ENCODE data around the gene MNS1. TPM values are rescaled to one million over a fixed set of nuclear protein-coding genes. Genes with fewer than 3 reads are reported as not detected.
"Not testable (repeated sequence)": the region's sequence is repeated elsewhere in the genome, so short reads cannot be mapped to it uniquely, and the experiment has no call there.

The MNS1 gene
- total RNA-seq, 2 donors from 2014 or later, result 1.5 to 2.2 TPM

DNA sequence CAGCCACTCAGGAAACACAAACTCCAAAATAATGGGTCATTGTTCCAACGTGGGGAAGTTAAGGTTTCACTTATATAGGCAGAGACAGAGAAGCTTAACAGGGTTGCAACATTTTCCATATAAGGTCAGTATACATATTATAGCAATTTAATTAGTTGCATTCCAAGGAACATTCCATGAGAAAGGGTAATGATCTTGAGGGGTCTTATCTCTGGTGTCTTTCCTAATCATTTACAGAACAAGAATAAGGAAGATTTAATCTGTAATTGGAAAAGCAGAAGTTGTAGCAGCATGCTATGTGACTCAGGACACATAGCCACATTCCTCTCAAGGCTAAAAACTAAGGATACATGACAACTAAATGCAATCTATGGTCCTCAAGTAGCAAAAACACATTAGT lies 4.9 kb downstream of the MNS1 start:
- intact Hi-C loops (cut with DNase I), result no loop called here

DNA sequence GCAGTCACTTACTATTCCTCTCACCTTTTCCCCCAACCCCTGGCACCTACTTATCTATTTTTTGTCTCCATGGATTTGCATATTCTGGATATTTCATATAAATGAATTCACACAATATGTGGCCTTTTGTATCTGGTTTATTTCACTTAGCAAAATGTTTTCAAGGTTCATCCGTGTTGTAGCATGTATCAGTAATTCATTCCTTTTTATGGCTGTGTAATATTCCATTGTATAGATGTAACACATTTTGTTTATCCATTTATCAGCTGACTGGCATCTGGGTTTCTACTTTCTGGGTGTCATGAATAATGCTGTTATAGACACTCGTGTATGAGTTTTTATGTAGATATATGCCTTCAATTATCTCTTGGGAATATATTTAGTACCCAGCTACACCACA lies 5.8 kb downstream of the MNS1 start:
- intact Hi-C loops (cut with DNase I), result no loop called here
- DNase-seq (ENCODE audit: low spot score), result no peak

More for the DNA sequence above, 4.9 kb downstream of the MNS1 start:
- DNase-seq (ENCODE audit: low spot score), result no peak

- intact Hi-C loops (cut with DNase I), result no loop called here
- no peak for DNase-seq (ENCODE audit: low spot score)
Observed at GRCh38 chr15:56456229-56456628, 8.7 kb downstream of the MNS1 start.

GRCh38 chr15:56454836-56455235 lies 10.1 kb downstream of the MNS1 start:
- intact Hi-C loops (cut with DNase I), result no loop called here
- no peak for DNase-seq (ENCODE audit: low spot score)

GRCh38 chr15:56445746-56446145 lies 19.2 kb downstream of the MNS1 start:
- intact Hi-C loops (cut with DNase I), result no loop called here
- no peak for DNase-seq (ENCODE audit: low spot score)

DNA sequence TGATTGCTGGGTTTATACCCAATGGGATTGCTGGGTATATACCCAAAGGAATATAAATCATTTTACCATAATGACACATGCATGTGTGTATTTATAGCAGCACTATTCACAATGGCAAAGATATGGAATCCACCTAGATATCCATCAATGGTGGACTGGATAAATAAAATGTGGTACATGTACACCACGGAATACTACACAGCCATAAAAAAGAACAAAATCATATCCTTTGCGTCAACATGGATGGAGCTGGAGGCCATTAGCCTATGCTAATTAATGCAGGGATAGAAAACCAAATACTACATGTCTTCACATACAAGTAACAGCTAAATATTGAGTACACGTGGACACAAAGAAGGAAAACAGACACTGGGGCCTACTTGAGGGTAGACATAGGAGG lies 22.6 kb downstream of the MNS1 start:
- no peak for DNase-seq (ENCODE audit: low spot score)
- intact Hi-C loops (cut with DNase I), result no loop called here

DNA sequence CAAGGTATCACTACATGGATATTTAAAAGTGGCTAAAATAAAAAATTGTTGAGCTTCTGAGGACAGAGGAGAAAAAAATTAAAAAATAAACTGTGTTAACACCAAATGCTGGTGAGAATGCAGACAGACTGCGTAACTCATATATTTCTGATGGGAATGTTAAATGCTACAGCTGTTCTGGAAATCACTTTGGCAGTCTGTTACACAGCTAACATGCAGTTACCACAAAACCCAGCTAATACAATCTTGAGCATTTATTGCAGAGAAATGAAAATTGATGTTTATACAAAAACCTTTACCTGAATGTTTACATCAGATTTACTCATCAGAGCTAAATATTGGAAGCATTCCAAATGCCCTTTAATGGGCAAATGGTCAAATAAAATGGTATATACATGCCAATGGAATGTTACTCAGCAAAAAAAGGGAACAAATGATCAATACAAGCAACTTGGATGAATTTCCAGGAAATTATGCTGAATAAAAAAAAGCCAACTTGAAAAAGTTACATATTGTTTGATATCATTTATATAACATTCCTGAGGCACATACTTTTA lies 24.6 kb downstream of the MNS1 start:
- intact Hi-C loops (cut with DNase I), result no loop called here
- DNase-seq (ENCODE audit: low spot score), result no peak

DNA sequence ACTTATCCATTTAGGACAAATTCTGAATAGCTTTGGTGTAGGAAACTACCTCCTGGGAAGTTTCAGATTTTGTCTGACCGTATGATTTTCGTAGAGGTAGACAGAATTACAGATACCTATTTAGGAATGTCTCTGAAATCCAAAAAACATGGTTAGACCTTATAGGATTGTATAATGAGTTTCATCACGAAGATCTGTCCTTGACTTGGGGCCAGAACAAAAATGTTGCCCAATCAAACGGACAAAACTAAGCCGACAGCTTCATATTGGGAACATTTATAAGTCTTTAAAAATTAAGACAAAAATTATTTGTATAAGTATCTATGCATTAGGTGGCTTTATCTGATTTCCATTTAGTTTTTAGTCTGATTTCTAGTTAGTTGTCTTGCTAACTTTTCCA lies 32.6 kb downstream of the MNS1 start:
- intact Hi-C loops (cut with DNase I), result no loop called here
- DNase-seq (ENCODE audit: low spot score), result no peak

GRCh38 chr15:56428821-56429458 lies 36.0 kb downstream of the MNS1 start:
- intact Hi-C loops (cut with DNase I), result no loop called here

GRCh38 chr15:56425976-56426375 lies 39.0 kb downstream of the MNS1 start:
- DNase-seq (ENCODE audit: low spot score), result no peak
- intact Hi-C loops (cut with DNase I), result no loop called here

More at GRCh38 chr15:56428821-56429458, 36.0 kb downstream of the MNS1 start:
- no peak for DNase-seq (ENCODE audit: low spot score)

DNA sequence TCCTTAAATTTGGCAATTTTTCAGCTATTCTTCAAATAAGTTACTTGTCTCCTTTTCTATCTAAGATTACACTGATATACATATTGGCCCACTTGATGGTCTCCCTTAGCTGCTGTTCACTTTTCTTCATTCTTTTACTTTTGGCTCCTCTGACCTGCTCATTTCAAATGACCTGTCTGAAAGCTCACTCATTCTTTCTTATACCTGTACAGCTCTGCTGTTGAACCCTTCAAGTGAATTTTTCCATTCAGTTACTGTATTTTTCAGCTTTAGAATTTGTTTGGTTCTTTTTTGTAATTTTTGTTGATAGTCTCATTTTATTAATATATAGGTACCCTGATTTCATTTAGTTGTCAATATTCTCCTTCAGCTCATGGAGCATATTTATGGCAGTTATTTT lies 39.7 kb downstream of the MNS1 start:
- intact Hi-C loops (cut with DNase I), result no loop called here
- DNase-seq (ENCODE audit: low spot score), result no peak

GRCh38 chr15:56413114-56413733 lies 51.7 kb downstream of the MNS1 start:
- DNase-seq (ENCODE audit: low spot score); intact Hi-C loops (cut with DNase I): not testable (repeated sequence)

DNA sequence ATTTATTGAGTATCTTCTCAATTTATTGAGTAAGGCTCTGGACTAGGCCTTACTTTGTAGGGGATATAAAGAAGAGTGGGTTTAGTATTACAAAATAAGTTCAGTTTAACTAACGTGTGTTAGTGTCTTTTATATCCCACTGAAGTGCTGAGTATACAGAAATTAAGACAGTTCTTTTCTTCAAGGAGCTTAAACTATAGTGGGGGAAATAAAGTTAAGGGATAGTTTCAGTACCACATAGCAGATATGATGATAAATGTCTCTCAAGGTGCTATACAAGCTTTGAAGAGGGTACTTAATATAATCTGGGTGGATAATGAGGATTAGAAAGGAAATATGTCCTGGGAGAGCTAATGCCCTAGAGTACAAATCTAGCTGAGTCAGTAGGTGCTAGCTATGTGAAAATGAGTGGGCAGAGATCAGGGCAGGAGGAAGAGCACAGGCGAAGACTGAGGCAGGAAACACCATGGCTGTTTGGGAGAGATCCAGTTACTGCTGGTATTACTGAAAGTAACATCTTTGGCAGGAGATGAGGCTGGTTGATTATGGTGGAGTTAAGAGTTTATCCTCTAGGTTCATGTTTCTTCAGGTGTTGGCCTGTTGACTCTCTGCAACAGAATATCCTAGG lies 53.7 kb downstream of the MNS1 start:
- DNase-seq (ENCODE audit: low spot score), result no peak
- intact Hi-C loops (cut with DNase I), result no loop called here

- intact Hi-C loops (cut with DNase I), result no loop called here
Observed at GRCh38 chr15:56410721-56411120, 54.2 kb downstream of the MNS1 start.

GRCh38 chr15:56399209-56399608 lies 65.7 kb downstream of the MNS1 start:
- DNase-seq (ENCODE audit: low spot score); intact Hi-C loops (cut with DNase I): not testable (repeated sequence)

More at GRCh38 chr15:56410721-56411120, 54.2 kb downstream of the MNS1 start:
- DNase-seq (ENCODE audit: low spot score), result no peak

GRCh38 chr15:56397325-56397724 lies 67.6 kb downstream of the MNS1 start:
- intact Hi-C loops (cut with DNase I); DNase-seq (ENCODE audit: low spot score): not testable (repeated sequence)

DNA sequence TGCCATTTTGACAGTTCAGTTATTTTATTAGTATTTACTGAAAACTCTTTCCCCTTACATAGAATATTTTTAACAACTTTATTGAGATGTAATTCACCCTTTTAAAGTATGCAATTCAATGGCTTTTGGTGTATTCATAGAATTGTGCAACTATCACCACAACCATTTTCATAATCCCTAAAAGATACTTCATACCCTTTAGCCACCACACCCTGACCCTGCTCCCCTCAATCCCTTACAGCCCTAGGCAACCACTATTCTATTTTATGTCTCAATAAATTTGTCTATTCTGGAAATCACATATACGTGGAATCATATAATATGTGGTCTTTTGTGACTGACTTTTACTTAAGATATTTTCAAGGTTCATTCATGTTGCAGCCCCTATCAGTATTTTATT lies 70.0 kb downstream of the MNS1 start:
- intact Hi-C loops (cut with DNase I), result no loop called here
- no peak for DNase-seq (ENCODE audit: low spot score)

DNA sequence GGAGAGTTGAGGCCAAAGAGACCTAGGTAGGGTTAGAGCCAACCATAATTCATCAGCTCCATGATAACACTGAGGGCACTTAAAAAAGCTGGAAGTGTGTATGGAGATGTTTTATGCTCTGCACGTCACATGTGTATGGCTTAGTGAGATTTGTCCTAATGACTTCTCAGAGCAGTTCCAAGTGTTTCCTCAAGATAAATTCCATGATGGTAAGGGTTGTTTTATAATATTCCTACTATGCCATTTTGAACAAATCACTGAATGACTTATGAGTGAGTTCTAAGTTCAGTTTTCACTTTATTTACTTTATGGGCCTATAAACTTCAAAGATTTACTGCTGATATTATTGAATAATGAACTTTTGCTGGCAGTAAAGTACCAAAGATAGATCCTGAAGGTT lies 71.7 kb downstream of the MNS1 start:
- no peak for DNase-seq (ENCODE audit: low spot score)
- intact Hi-C loops (cut with DNase I), result no loop called here

DNA sequence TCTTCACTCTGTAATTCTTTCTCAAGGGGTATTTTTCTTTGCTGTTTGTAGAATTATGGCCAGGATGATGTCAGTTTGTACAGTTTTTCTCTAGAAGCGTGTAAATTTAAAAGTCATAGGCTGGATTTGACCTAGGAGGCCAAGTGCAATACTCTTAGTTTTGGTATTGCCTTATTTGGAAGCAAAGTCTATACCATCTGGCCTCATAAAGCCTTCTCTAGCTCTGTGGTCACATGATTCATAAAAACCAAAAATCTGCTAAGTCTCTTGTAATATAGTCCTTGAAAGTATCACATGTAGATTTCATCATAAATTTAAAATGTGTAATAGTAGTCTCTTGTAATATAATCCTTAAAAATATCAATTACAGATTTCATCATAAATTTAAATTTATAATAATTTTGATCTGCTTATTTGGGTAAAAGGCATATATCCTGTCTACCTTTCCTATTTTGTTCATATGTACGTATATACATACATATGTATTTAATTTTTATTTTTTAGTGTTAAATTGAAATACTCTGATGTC lies 74.1 kb downstream of the MNS1 start:
- intact Hi-C loops (cut with DNase I), result no loop called here
- DNase-seq (ENCODE audit: low spot score), result no peak

- DNase-seq (ENCODE audit: low spot score), result no peak
- intact Hi-C loops (cut with DNase I), result no loop called here
Observed at GRCh38 chr15:56385908-56386307, 79.0 kb downstream of the MNS1 start.
